DND-41 (cell line): ENCODE data around the gene CNBP.

Experiments
- EZH2 ChIP-seq: IDR thresholded peaks from 3 replicates; pipeline ENCODE4 v1.6.1; 2012; ENCODE audit warnings: borderline replicate concordance, low read depth, mild to moderate bottlenecking, moderate library complexity, low read length, inconsistent platforms; ENCODE audit not compliant: severe bottlenecking
- TF ChIP-seq, protein P1 (sequence below): IDR thresholded peaks from 2 replicates; pipeline ENCODE4 v1.5.1; 2012; ENCODE audit warnings: borderline replicate concordance, low read length, moderate library complexity, mild to moderate bottlenecking; ENCODE audit not compliant: poor library complexity, severe bottlenecking; ENCODE audit errors: extremely low read depth

DNA sequence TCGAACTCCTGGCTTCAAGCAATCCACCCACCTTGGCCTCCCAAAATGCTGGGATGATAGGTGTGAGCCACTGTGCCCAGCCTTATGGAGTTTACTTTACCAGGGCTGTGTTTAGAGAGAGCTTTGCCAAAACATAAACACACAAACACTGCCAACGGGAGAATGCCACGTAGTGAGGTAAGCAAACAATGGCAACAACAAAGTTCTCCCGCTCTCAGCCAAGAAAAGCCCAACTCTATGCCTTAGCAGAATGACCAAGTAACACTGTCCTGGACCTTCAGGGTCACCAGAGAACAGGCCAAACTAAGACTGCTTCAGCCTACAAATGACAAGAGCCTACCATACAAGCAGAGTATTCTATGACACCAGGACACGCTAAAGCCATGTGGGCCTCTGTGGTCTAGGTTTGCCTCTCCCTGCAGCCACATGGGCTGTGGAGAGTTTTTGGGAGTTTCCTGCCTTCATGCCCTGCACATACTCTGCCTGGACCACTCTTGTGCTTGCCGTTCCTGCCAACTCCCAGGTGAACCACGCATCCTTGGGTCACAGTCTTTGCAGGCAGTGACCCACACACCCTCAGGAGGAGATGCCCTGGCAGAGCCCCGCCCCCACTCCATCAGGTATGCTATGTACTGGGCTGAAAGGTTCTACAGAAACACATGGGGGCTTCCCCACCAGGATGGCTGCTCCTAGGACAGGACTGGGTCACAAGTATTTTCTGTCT, 21.6 kb upstream of the CNBP start:
- no peak for TF ChIP-seq EZH2
- TF ChIP-seq, protein P1, sequence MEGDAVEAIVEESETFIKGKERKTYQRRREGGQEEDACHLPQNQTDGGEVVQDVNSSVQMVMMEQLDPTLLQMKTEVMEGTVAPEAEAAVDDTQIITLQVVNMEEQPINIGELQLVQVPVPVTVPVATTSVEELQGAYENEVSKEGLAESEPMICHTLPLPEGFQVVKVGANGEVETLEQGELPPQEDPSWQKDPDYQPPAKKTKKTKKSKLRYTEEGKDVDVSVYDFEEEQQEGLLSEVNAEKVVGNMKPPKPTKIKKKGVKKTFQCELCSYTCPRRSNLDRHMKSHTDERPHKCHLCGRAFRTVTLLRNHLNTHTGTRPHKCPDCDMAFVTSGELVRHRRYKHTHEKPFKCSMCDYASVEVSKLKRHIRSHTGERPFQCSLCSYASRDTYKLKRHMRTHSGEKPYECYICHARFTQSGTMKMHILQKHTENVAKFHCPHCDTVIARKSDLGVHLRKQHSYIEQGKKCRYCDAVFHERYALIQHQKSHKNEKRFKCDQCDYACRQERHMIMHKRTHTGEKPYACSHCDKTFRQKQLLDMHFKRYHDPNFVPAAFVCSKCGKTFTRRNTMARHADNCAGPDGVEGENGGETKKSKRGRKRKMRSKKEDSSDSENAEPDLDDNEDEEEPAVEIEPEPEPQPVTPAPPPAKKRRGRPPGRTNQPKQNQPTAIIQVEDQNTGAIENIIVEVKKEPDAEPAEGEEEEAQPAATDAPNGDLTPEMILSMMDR: no peak
